ENCODE results near the gene LRWD1. TPM values are rescaled to one million over a fixed set of nuclear protein-coding genes. Genes with fewer than 3 reads are reported as not detected.

LRWD1 gene
- total RNA-seq, 1 experiment from 2014 or later: 55.8 TPM

GRCh38 chr7:102416406-102416805 lies 48.4 kb upstream of the LRWD1 start:
- no TSS peak for BruUV-seq (replicated peaks)
- Histone ChIP-seq H3K36me3 (ENCODE audit: control insufficient read depth, insufficient read depth, low read length) (peaks cover 2% of the 10 kb centered on the region; the same call in 1 of the 2 replicates), H3K27me3 (ENCODE audit: control insufficient read depth, insufficient read depth, low read length) (no peaks in the 10 kb centered on the region), H3K4me3 (ENCODE audit: low read depth in 2 of 2, low read length in 2 of 2) (no peak overlapping the region), H3K4me1 (ENCODE audit: control insufficient read depth, insufficient read depth, low read length) (no peaks in the 10 kb centered on the region), H3K9me3 (ENCODE audit: control insufficient read depth, insufficient read depth, low read depth, low read length) (no peaks in the 10 kb centered on the region), H3K27ac (ENCODE audit: low read length) (no peak overlapping the region)
- intact Hi-C loops (cut with micrococcal nuclease; ENCODE audit: unreplicated experiment): no loop called here
- DNase-seq (ENCODE audit: low read depth, low spot score): no peak
- no peak for TF ChIP-seq REST (IDR thresholded peaks at IDR 0.05; ENCODE audit: insufficient read depth in 1 of 2, low read depth in 2 of 2, low read length in 1 of 2)
- TF ChIP-seq SIN3A (IDR thresholded peaks at IDR 0.05; ENCODE audit: borderline replicate concordance, insufficient read depth, low read depth, low read length): no peak
- no peak for TF ChIP-seq CTCF (IDR thresholded peaks at IDR 0.05)
- TF ChIP-seq POLR2AphosphoS5 (IDR thresholded peaks at IDR 0.05; ENCODE audit: low read depth, low read length): no peak
- TF ChIP-seq TCF7L2 (IDR thresholded peaks at IDR 0.05; ENCODE audit: low read depth, low read length): no peak
- POLR2A ChIA-PET: no interaction called here
- in situ Hi-C loops (cut with HindIII; ENCODE audit: low pct_unique_long_range_greater_than_20kb, low sequenced_read_pairs): loop anchor here (10.0 kb wide), 1 partner anchor 132 kb away; the partner anchor contains the start of gene SH2B2
- CTCF ChIA-PET: no interaction called here
- ATAC-seq: no peak

GRCh38 chr7:102417105-102417504 lies 47.7 kb upstream of the LRWD1 start:
- Histone ChIP-seq H3K36me3 (ENCODE audit: control insufficient read depth, insufficient read depth, low read length) (peaks cover 2% of the 10 kb centered on the region; the same call in 1 of the 2 replicates), H3K4me3 (ENCODE audit: low read depth in 2 of 2, low read length in 2 of 2) (no peak overlapping the region), H3K9me3 (ENCODE audit: control insufficient read depth, insufficient read depth, low read depth, low read length) (no peaks in the 10 kb centered on the region), H3K27me3 (ENCODE audit: control insufficient read depth, insufficient read depth, low read length) (no peaks in the 10 kb centered on the region), H3K27ac (ENCODE audit: low read length) (no peak overlapping the region), H3K4me1 (ENCODE audit: control insufficient read depth, insufficient read depth, low read length) (no peaks in the 10 kb centered on the region)
- intact Hi-C loops (cut with micrococcal nuclease; ENCODE audit: unreplicated experiment): no loop called here
- no TSS peak for BruUV-seq (replicated peaks)
- ChIA-PET POLR2A (no interaction called here), CTCF (no interaction called here)
- TF ChIP-seq SIN3A (IDR thresholded peaks at IDR 0.05; ENCODE audit: borderline replicate concordance, insufficient read depth, low read depth, low read length) (no peak), REST (IDR thresholded peaks at IDR 0.05; ENCODE audit: insufficient read depth in 1 of 2, low read depth in 2 of 2, low read length in 1 of 2) (no peak), POLR2AphosphoS5 (IDR thresholded peaks at IDR 0.05; ENCODE audit: low read depth, low read length) (no peak), CTCF (IDR thresholded peaks at IDR 0.05) (no peak), TCF7L2 (IDR thresholded peaks at IDR 0.05; ENCODE audit: low read depth, low read length) (no peak)
- DNase-seq (ENCODE audit: low read depth, low spot score) (no peak), ATAC-seq (no peak)
- in situ Hi-C loops (cut with HindIII; ENCODE audit: low pct_unique_long_range_greater_than_20kb, low sequenced_read_pairs): loop anchor here (10.0 kb wide), 1 partner anchor 132 kb away; the partner anchor contains the start of gene SH2B2
